AG09319 (cell line): Measurements from ENCODE around the gene ZDHHC8.

Source experiments
- DNase-seq: peaks from one replicate; pipeline ENCODE4 v3.0.0-alpha.2; 2010; ENCODE audit warnings: low read depth; ENCODE audit errors: extremely low read depth
- TF ChIP-seq, protein P1 (sequence below): IDR thresholded peaks from 2 replicates; pipeline ENCODE4 v1.5.1; 2011; ENCODE audit warnings: low read depth, mild to moderate bottlenecking, inconsistent platforms, low read length, moderate library complexity

Gene ZDHHC8

GRCh38 chr22:20087319-20088262, 44.0 kb upstream of the ZDHHC8 start:
- no peak for DNase-seq
- TF ChIP-seq, protein P1, sequence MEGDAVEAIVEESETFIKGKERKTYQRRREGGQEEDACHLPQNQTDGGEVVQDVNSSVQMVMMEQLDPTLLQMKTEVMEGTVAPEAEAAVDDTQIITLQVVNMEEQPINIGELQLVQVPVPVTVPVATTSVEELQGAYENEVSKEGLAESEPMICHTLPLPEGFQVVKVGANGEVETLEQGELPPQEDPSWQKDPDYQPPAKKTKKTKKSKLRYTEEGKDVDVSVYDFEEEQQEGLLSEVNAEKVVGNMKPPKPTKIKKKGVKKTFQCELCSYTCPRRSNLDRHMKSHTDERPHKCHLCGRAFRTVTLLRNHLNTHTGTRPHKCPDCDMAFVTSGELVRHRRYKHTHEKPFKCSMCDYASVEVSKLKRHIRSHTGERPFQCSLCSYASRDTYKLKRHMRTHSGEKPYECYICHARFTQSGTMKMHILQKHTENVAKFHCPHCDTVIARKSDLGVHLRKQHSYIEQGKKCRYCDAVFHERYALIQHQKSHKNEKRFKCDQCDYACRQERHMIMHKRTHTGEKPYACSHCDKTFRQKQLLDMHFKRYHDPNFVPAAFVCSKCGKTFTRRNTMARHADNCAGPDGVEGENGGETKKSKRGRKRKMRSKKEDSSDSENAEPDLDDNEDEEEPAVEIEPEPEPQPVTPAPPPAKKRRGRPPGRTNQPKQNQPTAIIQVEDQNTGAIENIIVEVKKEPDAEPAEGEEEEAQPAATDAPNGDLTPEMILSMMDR, result no peak

DNA sequence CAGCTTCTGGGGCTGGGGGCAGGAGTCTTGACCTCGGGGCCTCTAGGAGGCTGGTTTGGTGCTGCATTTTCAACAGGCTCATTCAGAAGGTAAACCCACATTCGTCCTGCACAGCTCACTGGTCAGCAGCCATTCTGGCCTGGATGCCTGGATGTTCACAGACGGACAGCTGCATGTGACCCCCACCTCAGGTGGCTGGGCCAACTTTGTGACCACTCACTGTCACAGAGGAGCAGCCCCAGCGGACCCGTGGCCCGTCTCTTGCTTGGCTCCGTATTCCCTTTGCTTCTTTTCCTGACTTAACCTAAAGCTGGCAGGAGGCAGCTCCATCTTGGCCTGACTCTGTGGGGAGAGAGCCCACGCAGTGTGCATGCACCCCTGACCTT, 43.3 kb upstream of the ZDHHC8 start:
- TF ChIP-seq, protein P1, result no peak
- no peak for DNase-seq

- DNase-seq, result no peak
- TF ChIP-seq, protein P1, result no peak
Measured at GRCh38 chr22:20089226-20089976, 42.2 kb upstream of the ZDHHC8 start.

DNA sequence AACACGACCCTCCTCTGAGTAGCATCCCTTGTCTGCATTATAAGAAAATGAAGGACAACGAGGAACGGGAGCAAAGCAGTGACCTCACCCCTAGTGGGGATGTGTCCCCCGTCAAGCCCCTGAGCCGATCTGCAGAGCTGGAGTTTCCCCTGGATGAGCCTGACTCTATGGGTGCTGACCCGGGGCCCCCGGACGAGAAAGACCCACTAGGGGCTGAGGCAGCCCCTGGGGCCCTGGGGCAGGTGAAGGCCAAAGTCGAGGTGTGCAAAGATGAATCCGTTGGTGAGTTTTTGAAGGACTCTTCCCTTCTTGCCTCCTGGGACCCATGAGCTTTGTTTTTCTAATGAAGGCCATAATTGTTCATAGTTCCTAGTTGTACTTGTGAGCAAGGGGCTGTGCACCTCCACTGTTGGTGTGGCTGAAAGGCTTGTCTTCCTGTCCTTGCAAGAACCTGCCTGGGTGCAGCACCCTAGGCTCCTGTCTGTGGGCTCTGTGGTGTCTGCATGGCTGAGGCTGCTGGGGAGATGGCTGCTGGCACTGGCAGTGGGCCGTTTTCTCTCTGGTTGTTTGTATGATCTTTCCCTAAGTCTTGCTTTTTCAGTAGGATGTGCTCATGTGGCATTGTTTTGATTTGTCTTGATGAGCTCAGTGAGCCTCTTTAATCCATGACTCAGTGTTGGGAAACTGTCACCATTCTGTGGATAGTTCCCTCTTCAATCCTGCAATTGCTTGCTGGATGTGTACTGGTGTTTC, 41.5 kb upstream of the ZDHHC8 start:
- no peak for DNase-seq
- TF ChIP-seq, protein P1, result no peak

- TF ChIP-seq, protein P1, result no peak
- DNase-seq, result no peak
Measured at GRCh38 chr22:20090730-20091240, 40.8 kb upstream of the ZDHHC8 start.

DNA sequence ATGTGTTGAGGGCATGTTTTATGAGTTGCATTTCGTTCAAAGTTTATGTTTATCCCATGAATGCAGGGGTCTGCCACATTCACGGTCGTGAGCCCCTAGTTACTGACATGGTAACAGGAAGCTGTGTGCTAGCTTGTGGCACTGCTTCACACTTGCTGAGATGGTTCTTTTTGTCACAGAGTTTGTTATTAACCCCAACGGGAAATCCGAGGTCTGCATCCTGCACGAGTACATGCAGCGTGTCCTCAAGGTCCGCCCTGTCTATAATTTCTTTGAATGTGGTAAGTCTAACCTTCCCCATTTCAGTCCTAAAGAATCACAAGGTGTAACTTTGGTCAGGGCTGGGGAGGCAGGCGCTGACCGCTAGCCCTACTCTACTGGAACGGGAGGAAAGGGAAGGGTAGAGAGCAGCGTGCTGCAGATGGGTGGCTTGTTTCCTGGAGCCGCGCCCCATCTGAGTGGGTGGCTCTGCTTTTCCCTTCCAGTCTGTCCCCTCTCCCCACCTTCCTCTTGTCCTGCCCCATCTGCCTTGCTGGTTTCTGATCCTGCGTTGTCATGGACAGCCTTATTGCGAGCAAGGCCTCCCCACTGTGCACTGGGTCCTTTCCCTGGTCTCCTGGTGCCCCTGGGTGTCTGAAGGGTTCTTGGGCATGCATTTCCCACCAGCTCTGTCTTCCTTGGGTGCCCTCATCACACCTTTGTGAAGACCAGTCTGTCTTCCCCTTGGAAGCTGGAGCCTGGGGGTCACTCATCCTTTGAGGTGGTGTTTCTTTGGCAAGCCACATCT, 39.7 kb upstream of the ZDHHC8 start:
- TF ChIP-seq, protein P1, result no peak
- no peak for DNase-seq
